Psoas muscle (tissue), 8 donors: ENCODE data around the gene TRIM37. TPM values are rescaled to one million over a fixed set of nuclear protein-coding genes. Genes with fewer than 3 reads are reported as not detected.

ENCODE experiments used
- ATAC-seq, 4 donors: fragments of 200-7000 bp; cut with Tn5 transposase; one replicate each; pipeline ENCODE4 v1.9.1; 2020; ENCODE audit warnings: moderate library complexity in 3 of 4, mild to moderate bottlenecking in 2 of 4
- DNase-seq, 2 donors: peaks; one replicate each; pipeline ENCODE4 v3.0.0-alpha.2; 2020
- H3K27ac ChIP-seq: fragments of 200-600 bp; one replicate; pipeline ENCODE4 v1.8.0; 2022
- H3K27me3 ChIP-seq, 3 donors: fragments of 200-600 bp in 1 of 3; one replicate each; pipeline versions ENCODE4 v1.6.1 to v1.8.0; 2013 to 2022; ENCODE audit warnings: low read length in 2 of 3, mild to moderate bottlenecking in 2 of 3, moderate library complexity in 1 of 3; ENCODE audit not compliant: insufficient read depth in 3 of 3
- H3K36me3 ChIP-seq, 2 donors: fragments of 200-600 bp in 1 of 2; one replicate each; pipeline versions ENCODE4 v1.6.1 to v1.8.0; 2013 to 2022; ENCODE audit warnings: low read depth in 1 of 2, mild to moderate bottlenecking in 1 of 2, moderate library complexity in 1 of 2; ENCODE audit not compliant: insufficient read depth in 1 of 2
- H3K4me1 ChIP-seq: fragments of 200-600 bp; one replicate; pipeline ENCODE4 v1.8.0; 2022
- H3K4me3 ChIP-seq: fragments of 200-600 bp; one replicate; pipeline ENCODE4 v1.8.0; 2022; ENCODE audit warnings: mild to moderate bottlenecking
- H3K9me3 ChIP-seq: fragments of 200-600 bp; one replicate; pipeline ENCODE4 v1.8.0; 2022
- WGBS, 3 donors: extraction: QIAGEN DNeasy Blood & Tissue Kit; methylation state at CpG; one replicate each; pipeline versions ENCODE4 v1.1.6 to v1.1.7; 2013; 5-methylcytosine and 5-hydroxymethylcytosine counted together
- intact Hi-C, 2 donors: fragments of 100-400 bp; cut with DNase I; formaldehyde crosslinking; loops; one replicate each; pipeline versions ENCODE4 v1.11.0 to v1.14.2; 2022
- polyA plus RNA-seq, 3 donors: library from polyadenylated mRNA; stranded (reverse); fragments of 200-250 nt; gene quantifications; one replicate each; pipeline ENCODE4 v1.2.3, GENCODE V29; 2013
- total RNA-seq, 4 donors: library from RNA; stranded (reverse); fragmentation: NEBNext Ultra II Directional in 2 of 4; extraction: Animal tissue kit (Norgen Biotek cat#: 25700) in 2 of 4; gene quantifications; one replicate each; pipeline versions ENCODE4 v1.2.1 to v1.2.4, GENCODE V29; 2021 to 2023
- TF ChIP-seq, protein P1 (sequence below): fragments of 200-600 bp; IDR thresholded peaks from one replicate; pipeline ENCODE4 v1.8.0; 2022; ENCODE audit warnings: antibody characterized with exemption
- donor health status: healthy with polysubstance abuse.
- donor health status: DM: no; HTN: no; CAD: no; lungs with moderate emphysema.
- donor health status: Bipolar disorder and iron deficiency.
- donor health status: healthy.
- donor health status: DM: yes; HTN: yes; CAD: no.
- donor health status: DM: no; HTN: no; CAD: no.
- donor health status: DM: no; HTN: no; CAD: no.
- donor health status: DM: yes; HTN: yes; CAD: no.

The TRIM37 gene
- total and polyA plus RNA-seq, 7 donors: 6.8 to 17.6 (median 14.2) TPM

DNA sequence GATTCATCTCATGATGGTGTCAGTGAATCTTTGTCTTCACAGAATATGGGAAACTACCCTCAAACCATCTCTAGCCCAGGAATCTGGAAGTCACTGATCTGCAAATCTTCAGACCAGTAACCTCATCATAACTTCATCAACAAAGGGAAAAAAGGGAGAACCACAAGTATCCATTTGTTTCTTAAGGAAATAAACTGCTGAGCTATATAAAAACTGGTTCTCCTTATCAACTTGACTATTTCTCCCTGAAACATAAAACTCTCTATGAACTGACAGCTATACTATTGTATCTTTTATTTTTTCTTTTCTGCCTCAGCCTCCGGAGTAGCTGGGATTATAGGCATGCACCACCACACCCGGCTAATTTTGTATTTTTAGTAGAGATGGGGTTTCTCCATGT lies 39.3 kb downstream of the TRIM37 start:
- WGBS, 3 donors: 89 to 97% (median 94%) methylated on average over 2 of the region's 2 CpGs
- peaks cover 2 to 82% of the 10 kb centered on the region in 2 donors for H3K36me3 ChIP-seq
- ATAC-seq: no peak
- TF ChIP-seq, protein P1, sequence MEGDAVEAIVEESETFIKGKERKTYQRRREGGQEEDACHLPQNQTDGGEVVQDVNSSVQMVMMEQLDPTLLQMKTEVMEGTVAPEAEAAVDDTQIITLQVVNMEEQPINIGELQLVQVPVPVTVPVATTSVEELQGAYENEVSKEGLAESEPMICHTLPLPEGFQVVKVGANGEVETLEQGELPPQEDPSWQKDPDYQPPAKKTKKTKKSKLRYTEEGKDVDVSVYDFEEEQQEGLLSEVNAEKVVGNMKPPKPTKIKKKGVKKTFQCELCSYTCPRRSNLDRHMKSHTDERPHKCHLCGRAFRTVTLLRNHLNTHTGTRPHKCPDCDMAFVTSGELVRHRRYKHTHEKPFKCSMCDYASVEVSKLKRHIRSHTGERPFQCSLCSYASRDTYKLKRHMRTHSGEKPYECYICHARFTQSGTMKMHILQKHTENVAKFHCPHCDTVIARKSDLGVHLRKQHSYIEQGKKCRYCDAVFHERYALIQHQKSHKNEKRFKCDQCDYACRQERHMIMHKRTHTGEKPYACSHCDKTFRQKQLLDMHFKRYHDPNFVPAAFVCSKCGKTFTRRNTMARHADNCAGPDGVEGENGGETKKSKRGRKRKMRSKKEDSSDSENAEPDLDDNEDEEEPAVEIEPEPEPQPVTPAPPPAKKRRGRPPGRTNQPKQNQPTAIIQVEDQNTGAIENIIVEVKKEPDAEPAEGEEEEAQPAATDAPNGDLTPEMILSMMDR: no peak
- no peak overlapping the region for H3K4me3 ChIP-seq
- H3K27me3 ChIP-seq: no peaks in the 10 kb centered on the region
- no peaks in the 10 kb centered on the region for H3K4me1 ChIP-seq
- intact Hi-C loops: no loop called here
- no peak overlapping the region for H3K27ac ChIP-seq
- no peak for DNase-seq
- no peaks in the 10 kb centered on the region for H3K9me3 ChIP-seq

DNA sequence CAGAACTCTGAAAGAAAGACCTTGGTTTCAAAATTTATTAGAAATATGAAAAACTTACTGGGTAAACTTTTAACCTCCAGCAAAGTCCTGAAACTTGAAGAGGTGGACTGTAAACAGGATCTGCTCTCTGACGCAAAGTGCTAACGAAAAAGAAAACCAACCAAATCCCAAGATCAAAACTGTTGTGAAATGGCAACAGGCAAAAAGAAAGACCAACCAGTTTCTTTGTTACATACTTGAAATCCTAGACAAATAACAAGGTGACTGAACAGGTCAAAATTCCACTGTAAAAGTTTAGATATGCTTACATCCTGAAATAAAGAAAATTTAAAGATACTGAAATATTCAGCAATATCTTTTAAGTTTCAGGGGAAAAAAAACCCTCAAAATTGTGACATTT lies 44.2 kb downstream of the TRIM37 start:
- TF ChIP-seq, protein P1: no peak
- intact Hi-C loops: no loop called here
- Histone ChIP-seq H3K4me3 (no peak overlapping the region), H3K4me1 (no peaks in the 10 kb centered on the region), H3K9me3 (no peaks in the 10 kb centered on the region), H3K36me3 (peaks cover 0 to 84% of the 10 kb centered on the region in 2 donors), H3K27me3 (no peaks in the 10 kb centered on the region), H3K27ac (no peak overlapping the region)
- DNase-seq (no peak), ATAC-seq (no peak)
- WGBS, 3 donors: 93 to 95% (median 94%) methylated on average over 2 of the region's 2 CpGs

DNA sequence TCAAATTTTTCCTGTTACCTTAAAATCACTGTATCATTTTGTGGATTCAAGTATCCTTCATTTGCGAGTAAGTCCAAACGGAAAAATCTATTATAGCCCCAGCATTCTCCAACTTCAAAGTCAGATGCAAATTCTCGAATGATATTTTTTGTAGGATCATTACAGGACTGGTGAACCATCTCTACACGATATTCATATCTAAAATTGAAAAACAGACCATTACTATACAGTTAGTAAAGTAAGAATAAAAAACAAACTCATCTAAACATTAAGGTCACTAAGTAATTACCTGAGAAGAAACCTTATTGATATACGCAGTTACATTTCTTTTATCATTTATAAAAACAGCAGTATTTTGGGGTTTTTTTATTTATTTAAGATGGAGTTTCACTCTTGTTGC lies 49.8 kb downstream of the TRIM37 start:
- Histone ChIP-seq H3K27ac (no peak overlapping the region), H3K9me3 (no peaks in the 10 kb centered on the region), H3K36me3 (peaks cover 0 to 94% of the 10 kb centered on the region in 2 donors), H3K4me3 (no peak overlapping the region), H3K4me1 (no peaks in the 10 kb centered on the region), H3K27me3 (no peaks in the 10 kb centered on the region)
- DNase-seq (no peak), ATAC-seq (no peak)
- WGBS, 3 donors: 98 to 100% (median 98%) methylated on average over 5 of the region's 5 CpGs
- TF ChIP-seq, protein P1: no peak
- intact Hi-C loops: no loop called here

DNA sequence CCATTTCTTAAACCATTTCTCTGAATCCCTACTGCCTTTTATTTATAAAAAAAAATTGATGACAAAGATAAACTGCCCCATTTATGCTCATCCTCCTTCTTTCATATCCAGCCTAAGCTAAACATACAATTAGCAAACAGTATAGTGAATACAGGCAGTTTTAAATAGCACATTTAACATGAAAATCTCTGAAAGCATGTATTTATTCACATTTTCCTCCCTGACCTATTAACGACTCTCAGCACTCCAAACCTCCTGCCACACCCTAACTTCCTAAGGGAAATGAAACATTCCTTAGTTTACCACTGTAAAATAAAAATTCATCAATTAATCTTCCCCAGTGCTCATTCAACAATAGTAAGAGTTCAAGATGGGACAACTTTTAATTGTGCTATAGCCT lies 56.9 kb downstream of the TRIM37 start:
- ATAC-seq: no peak

DNA sequence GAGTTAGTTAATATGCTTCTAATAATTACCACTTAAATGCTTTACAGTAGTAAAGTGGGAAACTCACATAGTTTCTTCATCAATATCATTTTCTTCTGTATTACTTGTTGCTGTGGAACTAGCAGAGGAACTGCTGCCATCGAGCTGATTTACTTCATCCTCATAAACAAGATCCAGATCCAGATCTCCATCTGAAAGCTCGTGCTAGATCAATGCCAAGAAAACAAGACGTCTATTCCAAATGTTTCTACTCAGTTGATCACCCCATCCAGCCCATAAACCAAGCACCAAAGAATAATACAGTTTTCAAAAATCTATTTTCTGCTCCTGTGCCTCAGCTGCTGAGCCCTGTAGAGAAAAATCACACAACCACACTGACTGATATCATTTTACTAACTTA lies 59.1 kb downstream of the TRIM37 start:
- Histone ChIP-seq H3K27me3 (no peaks in the 10 kb centered on the region), H3K4me3 (no peak overlapping the region), H3K4me1 (no peaks in the 10 kb centered on the region), H3K36me3 (peaks cover 2 to 84% of the 10 kb centered on the region in 2 donors), H3K27ac (no peak overlapping the region), H3K9me3 (no peaks in the 10 kb centered on the region)
- no peak for ATAC-seq
- TF ChIP-seq, protein P1: no peak
- intact Hi-C loops: no loop called here
- 43 to 63% (median 52%) methylated on average over 3 of the region's 3 CpGs for WGBS, 3 donors
- DNase-seq: no peak

More for the DNA sequence above, 56.9 kb downstream of the TRIM37 start:
- Histone ChIP-seq H3K4me3 (no peak overlapping the region), H3K4me1 (no peaks in the 10 kb centered on the region), H3K9me3 (no peaks in the 10 kb centered on the region), H3K36me3 (peaks cover 2 to 84% of the 10 kb centered on the region in 2 donors), H3K27ac (no peak overlapping the region), H3K27me3 (no peaks in the 10 kb centered on the region)
- WGBS, 3 donors: 58 to 73% (median 70%) methylated on average over 1 of the region's 1 CpG
- TF ChIP-seq, protein P1: no peak
- DNase-seq: no peak
- intact Hi-C loops: no loop called here
